T-helper 9 cell (primary cell): ENCODE measurements around the gene LAMB1.

ENCODE experiments used
- DNase-seq: peaks from one replicate; pipeline ENCODE4 v3.0.0-alpha.2; 2020

Gene LAMB1

DNA sequence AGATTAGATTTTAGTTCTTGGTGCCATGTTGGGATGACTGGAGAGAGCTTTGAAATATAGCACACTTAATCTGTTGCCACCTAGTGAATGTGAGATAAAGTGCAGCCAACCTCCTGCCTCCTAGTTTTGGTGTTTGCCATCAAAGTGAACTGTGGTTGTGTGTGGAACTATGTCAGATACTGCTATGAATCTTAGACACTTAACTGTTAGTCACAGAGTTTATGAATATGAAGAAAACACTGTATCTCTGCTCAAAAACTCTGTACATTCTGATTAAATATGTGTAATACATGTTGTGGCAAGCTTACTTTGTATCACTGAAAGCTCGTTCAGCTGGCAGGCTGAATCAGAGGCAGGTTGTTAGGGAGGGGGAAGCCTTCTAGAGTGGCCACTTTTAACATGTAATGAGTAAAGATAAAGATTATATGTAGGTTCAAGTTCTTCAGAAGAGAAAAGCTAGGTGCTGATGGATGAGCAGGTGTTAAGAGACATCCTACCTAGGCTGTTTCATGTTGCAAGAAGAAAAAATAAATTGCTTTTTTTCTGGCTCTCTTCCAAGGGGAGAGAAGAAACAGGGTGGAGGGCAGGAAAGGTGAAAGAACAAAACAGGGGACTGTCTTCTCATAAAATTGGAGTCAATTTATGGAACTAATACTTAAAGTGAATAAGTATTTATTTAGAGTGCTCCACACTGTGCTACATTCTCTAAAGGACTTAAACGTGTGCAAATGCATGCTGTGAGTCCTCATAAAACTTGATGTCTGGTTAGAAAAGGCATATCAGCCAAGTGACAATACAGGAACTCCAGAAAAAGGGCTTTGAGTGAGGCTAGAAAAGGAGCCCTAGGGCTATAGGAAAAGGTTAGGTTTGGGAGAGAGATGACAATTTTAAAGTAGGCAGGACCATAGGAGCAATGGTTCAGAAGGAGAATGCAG lies 14.1 kb upstream of the LAMB1 start:
- DNase-seq: no peak

DNA sequence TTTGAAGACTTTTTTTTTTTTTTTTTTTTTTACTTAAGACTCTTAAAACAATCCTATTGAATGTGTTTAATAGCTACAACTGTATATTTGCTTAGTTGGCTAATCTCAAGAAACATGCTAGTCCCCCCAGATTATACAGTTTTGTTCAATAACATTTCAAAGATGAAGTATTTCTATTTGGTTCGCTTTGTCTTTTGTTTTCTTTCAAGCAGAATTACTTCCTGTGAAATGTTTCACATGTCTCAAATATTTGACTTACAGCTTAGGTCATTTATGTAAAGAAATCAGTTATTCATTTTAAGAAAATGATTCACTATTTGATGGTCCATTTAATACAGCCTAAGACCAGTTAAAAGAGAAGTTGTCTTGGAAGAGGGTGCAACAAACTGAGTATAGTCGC lies 12.8 kb upstream of the LAMB1 start:
- no peak for DNase-seq

DNA sequence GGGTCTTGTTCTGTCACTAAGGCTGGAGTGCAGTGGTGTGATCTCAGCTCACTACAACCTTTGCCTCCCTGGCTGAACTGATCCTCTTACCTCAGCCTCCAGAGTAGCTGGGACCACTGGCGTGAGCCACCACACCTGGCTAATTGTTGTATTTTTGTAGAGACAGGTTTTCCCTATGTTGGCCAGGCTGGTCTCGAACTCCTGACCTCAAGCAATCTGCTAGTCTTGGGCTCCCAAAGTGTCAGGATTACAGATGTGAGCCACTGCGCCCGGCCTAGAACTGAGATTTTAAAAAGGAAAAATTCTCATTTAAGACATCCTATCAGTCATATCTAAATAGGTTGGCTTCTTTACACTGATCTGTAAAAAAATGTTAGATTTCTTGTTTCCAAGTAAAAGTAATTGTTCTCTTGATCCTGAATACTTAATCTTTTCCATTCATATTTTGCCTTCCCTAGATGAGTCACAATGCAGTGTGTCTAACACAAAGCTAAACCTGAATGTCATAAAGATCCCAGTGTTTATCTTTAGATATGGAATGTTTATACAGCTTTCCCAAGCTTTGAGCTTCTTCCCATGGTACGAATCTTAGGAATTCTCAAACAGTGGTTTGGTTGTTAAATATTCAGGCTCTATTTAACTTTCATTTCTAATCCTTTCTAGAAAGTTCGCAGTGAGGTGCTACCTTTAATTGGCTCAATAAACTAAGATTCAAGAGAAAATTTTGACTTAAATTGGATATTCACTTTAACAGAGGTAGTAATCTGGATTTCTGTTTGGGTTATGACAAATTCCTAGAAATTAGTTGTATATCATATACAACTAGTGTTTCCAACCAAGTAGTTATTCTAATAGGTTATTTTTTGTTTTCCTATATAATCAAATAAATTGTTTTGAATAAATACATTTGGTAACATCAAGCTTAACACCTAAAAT lies 12.1 kb upstream of the LAMB1 start:
- DNase-seq: no peak

DNA sequence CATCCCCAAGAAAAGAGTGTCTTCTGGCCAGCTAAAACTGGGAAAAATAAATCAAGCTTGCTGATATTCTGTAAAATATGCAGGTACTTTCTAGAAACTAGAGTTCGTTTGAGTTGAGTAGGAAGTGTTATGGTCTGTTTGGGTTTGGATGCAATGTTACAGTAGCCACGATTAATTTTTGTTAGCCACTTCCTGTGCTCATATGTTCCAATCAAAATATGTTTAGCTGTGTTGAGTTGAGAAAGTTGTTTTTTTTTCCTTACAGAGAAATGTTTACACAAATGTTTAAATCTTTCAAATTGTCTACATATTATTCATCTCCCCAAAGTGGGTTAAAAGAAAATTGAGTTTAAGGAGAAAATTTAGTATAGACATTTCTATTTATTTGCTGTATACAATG lies 11.3 kb upstream of the LAMB1 start:
- no peak for DNase-seq

DNA sequence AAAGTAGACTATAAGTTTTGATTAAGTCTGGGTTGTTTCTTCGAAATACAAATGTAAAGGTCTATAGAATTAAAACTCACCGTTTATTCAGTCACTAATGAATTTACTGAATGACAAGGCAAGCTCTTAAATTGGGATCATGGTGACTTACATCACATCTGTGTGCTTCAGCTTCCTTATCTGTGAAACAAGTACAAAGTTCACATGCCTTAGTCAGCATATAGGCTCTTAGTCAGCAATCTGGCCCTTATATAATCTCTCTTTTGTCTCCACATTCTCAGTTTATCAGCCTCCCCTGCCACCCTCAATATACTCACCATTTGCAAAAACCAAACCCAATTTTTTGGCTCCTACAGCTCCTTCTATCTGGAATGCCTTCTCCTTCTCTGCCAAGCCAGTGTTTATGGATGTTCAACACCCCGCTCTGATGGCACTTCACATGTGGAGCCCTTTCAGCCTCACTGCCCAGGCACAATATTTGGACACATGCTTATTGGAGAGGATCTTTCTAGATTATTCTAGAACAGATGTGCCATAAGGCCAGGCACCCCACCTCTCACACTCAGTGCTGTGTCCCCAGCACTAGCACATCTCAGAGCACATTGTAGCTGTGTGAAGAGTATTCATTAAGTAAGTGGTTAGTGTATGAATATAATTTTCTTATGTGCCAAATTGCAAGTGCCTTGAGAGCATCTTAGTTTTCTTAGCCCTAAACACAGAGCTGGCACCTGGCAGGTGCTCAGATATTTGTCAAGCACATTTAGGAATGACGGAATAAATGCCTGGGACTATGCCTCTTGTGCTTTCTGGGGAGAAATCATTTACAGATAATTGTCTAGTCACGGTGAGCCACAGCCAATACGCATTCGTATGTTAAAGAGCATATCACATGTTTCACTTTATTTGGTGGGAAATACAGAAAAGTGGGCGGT lies 9.8 kb upstream of the LAMB1 start:
- DNase-seq: no peak

DNA sequence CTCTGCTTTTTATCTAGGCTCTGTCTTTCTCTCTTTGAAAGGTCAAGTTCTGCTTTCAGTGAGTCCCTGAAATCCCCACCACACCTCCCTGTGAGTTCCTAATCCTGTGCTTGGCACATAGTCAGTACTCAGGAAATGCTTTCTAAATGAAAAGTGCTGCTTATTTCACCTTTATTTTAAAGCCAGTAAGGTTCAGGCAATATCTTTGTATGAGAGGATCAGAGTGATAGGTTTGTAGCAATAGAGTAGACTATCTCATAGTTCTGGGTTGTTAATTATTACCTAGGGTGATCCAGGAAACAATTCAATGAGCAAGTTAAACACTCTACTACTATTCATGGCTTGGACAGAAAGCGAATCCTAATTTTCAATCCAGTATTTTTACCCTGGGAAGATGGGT lies 7.4 kb upstream of the LAMB1 start:
- DNase-seq: no peak

DNA sequence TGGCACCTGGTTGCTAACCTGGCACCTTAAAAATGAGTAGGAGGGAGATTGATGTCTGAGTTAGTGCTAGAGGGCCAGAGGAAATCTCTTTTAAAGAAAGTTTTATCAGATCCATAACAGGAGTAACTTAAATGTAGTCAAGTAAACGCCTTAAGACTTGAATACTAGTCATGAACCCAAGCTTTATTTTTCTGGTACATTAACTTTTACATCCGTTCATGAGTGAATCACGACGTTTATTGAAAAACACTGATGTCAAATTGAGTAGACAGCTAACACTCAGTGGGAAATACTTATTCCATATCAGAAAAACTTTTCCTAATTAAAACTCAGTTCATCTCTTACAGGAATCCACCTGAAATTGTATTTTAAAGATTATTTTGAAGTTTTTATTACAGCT lies 6.9 kb upstream of the LAMB1 start:
- DNase-seq: no peak

DNA sequence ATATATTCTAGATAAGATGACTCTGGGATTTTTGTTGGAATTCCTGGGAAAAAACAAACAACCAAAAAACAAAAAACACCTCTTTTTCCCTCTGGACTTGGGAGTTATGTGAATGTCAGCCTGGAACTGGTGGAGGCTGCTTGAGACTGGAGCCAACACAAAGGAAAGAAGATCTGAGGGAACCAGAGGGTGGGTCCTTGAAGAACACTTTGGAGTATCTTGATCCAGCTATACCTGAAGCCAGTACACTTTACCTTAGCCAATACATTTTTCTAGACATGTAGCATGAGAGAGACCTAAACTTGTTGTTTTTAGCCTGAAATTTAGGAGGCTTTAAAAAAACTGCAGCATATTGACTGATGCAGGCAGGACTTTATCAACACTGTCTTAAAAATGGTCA lies 5.9 kb upstream of the LAMB1 start:
- DNase-seq: no peak

DNA sequence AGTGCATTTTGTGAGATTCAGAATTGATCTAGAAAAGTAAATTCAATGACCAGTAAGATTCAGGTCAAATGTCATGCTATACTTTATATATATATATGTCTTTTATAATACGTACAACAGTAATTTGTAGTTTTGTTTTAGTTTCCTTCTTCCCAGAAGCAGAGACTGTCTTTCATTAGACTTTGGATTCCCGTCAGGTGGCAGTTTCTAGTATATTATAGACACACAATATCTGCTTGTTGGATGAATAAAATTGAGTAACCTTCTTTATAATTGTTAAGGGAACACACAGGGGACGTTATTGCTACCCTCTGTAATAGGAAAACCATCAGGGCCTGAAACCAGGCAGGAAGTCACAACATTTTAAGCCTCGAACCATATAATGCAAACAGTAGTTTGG lies 5.3 kb upstream of the LAMB1 start:
- no peak for DNase-seq

DNA sequence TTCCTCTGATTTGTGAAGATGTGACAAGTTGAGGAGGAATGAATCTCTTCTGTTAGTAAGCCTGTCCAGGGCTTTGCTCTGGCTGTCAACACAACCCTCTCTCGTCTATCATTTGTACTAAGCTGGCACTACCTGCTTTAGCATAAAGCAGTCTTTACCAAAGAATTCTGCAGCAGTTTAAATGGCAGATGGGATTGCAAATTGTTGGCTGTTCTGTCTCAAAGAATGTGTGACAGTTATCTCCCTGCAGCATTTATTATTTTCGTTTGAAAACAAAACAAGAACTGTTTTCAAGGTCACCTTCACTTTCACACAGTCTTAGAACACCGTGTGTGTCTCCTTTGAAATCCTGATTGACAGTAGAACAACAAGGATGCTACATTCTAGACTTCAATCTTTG lies 4.8 kb upstream of the LAMB1 start:
- no peak for DNase-seq

DNA sequence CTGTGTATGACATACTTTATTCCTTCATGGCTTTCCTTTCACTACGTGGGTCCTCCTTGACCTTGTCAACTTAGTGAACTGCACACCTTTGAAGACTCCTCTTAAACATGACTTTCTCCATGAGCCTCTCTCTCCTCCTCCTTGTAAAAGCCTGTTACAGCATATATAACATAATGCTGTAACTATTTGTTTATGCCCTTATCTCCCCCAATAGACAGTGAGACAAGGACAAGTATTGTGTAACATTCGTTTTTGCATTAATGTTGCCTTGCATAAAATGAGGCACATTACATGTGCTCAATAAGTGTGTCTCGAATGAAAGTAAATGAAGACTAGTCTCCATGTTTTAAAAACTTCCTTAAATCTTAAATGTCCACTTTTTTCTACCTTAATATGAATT lies 4.3 kb upstream of the LAMB1 start:
- DNase-seq: no peak

DNA sequence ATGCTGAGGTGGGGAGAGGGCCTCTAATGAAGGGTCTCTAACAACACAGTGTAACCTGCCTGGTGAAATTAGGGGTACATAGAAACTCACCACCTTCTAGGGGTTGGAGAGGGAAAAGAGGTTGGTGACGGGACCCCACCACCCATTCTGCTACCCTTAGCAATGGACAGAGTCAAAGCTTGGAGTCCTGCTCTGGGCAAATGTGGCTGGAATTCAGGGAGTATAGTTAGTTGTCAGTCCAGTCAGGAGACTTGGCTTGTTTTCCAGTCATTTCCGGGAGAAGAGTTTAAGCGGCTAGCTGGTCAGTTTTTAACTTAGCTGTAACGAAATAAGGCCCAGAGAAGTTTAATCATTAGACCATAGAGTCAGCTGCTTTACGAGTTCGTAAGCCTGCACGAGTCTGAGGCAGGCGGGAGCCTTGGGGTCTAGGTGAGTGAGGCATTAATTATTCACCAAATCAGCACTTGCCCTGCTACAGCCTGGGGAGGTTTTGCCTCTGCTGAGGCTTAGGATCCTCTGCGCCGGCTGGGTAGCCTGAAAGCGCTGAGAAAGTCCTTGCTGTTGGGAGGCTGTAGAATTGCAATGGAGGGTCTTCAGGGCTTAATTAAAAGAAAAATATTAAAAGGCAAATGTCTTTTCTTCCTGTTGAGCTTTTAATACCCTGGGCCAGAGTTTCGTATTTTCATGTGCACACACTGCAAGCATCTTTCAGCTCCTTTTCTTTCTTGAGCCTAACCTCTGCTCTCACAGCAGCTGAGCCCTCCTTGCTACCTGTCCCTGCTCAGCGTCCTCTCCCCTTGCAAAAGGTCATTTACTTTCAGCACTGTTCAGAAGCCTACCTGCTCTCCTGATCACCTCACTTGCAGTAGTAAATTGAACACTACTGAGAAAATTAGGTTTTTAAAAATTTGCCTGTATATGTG lies 1.5 kb upstream of the LAMB1 start:
- no peak for DNase-seq

DNA sequence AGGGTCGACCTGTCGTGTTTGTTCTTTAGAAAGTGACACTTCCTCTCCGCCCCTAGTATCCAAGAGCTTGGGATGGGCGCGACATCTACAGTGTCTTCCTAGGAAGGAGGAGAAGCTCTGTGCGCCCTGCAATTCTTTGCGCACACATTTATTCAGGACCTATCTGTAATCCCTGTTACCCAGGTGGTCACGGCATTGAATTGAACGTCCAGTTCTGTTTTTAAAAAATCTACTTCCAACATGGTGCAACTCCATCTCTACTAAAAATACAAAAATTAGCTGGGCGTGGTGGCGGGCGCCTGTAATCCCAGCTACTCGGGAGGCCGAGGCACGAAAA lies 606 bp upstream of the LAMB1 start:
- DNase-seq: no peak

DNA sequence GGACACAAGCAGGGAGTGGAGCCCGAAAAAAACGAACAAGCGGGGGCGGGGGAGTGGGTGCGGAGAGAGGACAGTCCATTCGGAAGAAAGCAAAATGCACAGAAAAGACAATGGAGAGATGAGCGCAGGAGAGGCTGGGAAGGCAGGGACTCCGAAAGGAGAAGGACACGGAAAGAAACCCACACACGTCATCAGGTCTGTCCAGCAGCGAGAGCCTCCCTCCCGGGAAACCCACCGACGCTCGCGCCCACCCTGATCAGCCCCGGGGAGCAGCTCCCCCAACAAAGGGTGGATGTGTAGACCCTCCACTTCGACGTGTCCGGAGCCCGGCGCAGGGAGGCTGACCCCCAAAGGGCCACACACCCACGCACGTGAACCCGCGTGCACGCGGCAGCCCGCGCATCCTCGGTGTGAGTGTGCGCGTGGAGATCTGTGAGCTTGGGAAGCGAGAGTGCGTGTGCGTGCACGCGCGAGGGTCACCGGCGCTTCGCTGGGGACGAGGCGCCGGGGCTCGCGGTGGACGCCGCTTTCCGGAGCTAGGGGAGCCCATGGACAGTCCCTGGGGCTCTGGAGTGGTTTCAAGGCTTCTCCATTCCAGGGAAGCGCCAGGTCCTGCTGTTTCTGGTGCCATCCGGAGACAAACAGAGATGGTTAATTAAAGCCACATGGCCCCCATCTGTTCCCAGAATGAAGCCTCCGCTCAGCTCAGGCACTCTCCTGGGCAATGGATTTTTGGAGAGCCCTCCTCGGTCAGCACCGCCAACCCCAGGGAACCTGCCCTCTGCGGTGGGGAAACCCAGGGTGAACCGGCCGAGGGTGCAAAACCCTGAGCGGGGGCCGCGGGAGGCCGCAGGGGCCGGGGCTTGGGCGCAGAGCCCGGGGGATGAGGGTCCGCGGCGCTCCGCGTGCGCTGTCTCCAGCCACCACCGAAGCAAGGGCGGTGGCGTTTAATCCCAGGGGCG lies 916 bp downstream of the LAMB1 start:
- DNase-seq: no peak

DNA sequence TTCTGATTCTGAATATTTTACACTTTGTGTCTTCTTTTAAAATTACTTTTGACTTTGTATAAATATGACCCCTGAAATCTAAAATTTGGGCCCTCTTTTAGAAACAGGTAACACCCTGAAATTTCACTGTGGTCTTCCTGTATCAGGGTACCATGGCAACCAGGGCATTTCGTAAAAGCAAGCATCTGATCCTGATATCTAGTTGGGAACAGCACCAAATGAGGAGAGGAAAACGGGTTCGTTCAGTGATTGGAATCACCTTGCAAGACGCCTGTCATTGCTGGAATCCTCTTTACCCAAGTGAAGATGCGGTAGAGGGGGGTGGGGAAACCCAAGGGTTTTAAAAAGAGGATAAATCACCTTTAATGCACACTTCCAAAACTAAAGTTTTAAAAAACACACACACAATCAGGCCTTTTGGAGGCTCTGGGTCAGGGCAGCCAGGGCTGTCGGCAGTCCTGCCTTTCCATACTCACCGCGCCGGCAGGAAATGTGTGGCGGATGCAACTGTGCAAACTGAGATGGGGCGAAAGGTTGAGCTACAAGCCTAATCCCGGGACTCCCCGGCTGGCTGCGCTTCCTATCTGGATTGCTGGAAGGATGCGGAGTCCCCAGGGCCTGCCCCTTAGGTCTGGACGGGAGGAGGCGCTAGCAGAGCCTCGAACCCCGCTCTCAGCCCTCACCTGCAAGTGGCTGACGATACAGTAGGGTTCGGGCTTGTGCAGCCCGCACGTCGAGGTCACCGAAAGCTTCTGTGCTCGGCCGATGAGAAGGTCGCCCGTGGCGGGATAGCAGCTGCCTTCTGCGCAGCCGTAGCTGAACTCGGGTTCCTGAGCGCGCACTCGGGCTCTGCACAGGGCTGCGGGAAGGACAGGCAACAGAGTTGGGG lies 1.8 kb downstream of the LAMB1 start:
- DNase-seq: no peak

DNA sequence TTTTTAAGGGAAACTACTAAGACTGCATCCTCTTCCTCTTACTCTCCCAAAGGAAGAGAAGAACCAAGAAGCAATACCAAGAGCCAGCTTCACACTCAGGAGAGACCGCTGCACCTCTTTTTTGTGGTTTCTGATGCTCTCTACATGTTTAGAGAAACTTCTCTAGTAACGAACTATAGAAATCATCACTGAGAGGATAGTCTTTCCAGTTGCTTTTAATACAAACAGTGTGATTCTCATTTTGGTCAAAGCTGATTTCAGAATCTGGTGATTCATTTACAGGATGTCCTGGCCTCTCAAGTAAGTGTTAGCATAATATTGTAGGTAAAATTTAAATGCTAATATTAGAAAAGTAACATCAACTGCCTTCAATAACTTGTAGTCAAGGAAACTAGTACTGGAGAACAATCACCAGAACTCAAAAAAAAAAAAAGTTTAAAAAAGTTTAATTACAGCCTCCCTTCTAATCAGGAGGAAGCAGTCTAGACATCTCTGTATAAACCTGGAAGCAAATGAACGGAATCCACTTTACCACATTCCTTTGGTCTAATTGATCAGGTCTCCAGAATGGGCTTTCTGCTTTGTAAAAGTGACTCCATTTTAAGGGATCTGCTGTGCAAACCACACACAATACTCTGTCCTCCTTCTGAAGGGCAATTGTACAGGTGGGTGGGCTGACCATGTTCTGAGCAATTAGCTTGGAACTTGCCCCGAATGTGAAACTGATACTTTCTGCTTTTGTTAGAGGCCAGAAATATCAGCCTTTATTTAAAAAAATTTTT lies 3.0 kb downstream of the LAMB1 start:
- DNase-seq: no peak

DNA sequence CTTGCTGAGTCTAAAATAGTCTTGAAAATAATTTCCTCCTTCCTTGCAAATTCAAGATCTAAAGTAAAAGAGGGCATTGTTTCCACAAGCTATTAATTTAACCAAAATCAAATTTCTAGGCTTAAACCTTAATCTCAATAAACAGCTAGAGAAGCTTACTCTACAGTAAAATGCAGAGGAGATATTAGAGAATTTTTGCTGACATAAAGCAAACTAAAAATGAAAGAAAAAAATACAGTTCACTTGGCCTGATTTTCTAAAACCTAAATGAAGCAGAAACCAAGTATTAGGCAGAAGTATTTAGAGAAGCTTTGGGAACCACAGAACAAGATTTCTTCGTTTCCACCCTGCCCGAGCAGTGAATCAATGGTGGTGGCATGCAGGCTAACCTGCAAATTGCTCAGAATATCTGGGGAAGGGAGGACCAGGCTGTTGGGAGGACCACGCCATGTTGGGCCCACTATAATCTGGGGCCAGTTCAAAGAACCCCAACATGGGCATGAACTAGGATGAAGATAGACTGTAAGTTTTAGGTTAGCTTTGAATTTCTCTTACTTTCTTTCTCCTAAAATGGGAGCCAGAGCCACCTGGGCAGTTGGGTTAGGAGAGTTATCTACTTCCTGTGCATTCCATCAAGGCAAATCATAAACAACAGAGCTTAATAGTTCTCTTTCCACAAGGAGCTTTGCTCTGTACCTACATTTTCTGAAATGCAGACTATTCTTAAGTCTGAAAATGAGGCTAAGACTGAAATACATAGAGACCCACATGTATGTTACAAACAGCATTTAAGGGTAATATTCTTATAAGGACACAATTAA lies 4.1 kb downstream of the LAMB1 start:
- DNase-seq: no peak

DNA sequence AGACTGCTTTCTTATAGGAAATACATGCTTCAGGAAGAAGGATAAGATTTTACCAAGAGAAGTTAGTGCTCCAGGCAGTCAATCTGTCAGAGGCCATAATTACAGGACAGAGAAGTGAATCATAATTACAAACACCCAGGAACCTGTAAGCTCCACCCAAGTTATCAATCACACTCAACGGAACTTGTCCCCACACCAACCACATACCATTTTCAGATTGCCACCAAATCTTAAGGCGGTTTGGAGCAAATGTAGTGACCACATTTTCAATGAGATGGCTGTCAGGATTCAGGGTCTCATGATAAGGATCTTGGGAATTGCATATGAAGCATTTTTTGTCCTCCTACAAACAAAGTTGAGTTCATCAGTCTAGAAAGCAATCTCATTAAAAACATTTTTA lies 4.8 kb downstream of the LAMB1 start:
- DNase-seq: no peak
